ENCODE data around the gene KRT15.

- TF ChIP-seq CTCF (IDR thresholded peaks at IDR 0.05): no peak
- no peak for TF ChIP-seq POLR2A (IDR thresholded peaks at IDR 0.05)
These were observed 18.9 kb upstream of the KRT15 start for GRCh38 chr17:41537614-41537954.

Measured in right lobe of liver (tissue), 4 donors.